Liver (tissue), 9 donors: ENCODE measurements around the gene SSNA1. TPM values are rescaled to one million over a fixed set of nuclear protein-coding genes. Genes with fewer than 3 reads are reported as not detected.

Source experiments
- DNase-seq: peaks from one replicate; pipeline ENCODE4 v3.0.0-alpha.2; 2017; ENCODE audit warnings: low spot score
- H3K27ac ChIP-seq, 2 donors: one replicate each; pipeline ENCODE4 v1.7.0; 2013; ENCODE audit warnings: inconsistent platforms in 2 of 2, low read length in 2 of 2, control low read depth in 1 of 2, low read depth in 1 of 2, mild to moderate bottlenecking in 1 of 2
- H3K27me3 ChIP-seq, 4 donors: one replicate each; pipeline versions ENCODE4 v1.6.1 to v1.7.0; 2013; ENCODE audit warnings: low read length in 3 of 4, inconsistent platforms in 1 of 4, mild to moderate bottlenecking in 1 of 4, moderate library complexity in 1 of 4; ENCODE audit not compliant: control insufficient read depth in 4 of 4, insufficient read depth in 4 of 4
- H3K36me3 ChIP-seq, 4 donors: one replicate each; pipeline versions ENCODE4 v1.6.1 to v1.7.0; 2013; ENCODE audit warnings: low read length in 3 of 4, mild to moderate bottlenecking in 3 of 4, low read depth in 1 of 4, moderate library complexity in 1 of 4; ENCODE audit not compliant: control insufficient read depth in 4 of 4, insufficient read depth in 3 of 4
- H3K4me1 ChIP-seq, 4 donors: one replicate each; pipeline versions ENCODE4 v1.6.1 to v1.7.0; 2013; ENCODE audit warnings: low read length in 3 of 4, mild to moderate bottlenecking in 3 of 4, moderate library complexity in 1 of 4; ENCODE audit not compliant: control insufficient read depth in 4 of 4, insufficient read depth in 4 of 4
- H3K4me3 ChIP-seq, 3 donors: one replicate each; pipeline versions ENCODE4 v1.6.1 to v1.7.0; 2013; ENCODE audit warnings: low read length in 3 of 3, control low read depth in 1 of 3, low read depth in 1 of 3, mild to moderate bottlenecking in 1 of 3
- H3K9ac ChIP-seq, 2 donors: one replicate each; pipeline ENCODE4 v1.7.0; 2013; ENCODE audit warnings: low read length in 2 of 2, mild to moderate bottlenecking in 2 of 2, moderate library complexity in 2 of 2, control low read depth in 1 of 2, low read depth in 1 of 2
- H3K9me3 ChIP-seq, 4 donors: one replicate each; pipeline versions ENCODE4 v1.6.1 to v1.7.0; 2013; ENCODE audit warnings: low read length in 3 of 4; ENCODE audit not compliant: control insufficient read depth in 4 of 4
- CTCF ChIP-seq: fragments of 150-350 bp; IDR thresholded peaks from 2 replicates; pipeline ENCODE4 v1.5.1; 2017; ENCODE audit warnings: improper control_type of control experiment, low read depth, low read length; ENCODE audit not compliant: missing input control
- EGR1 ChIP-seq, 2 donors: IDR thresholded peaks; 2 replicates each; pipeline ENCODE4 v1.6.1; 2016 to 2018; ENCODE audit warnings: antibody characterized with exemption in 2 of 2, low read depth in 2 of 2
- FOXA1 ChIP-seq: IDR thresholded peaks from 2 replicates; pipeline ENCODE4 v1.6.1; 2016; ENCODE audit warnings: antibody characterized with exemption
- FOXA2 ChIP-seq: IDR thresholded peaks from 2 replicates; pipeline ENCODE4 v1.6.1; 2016; ENCODE audit warnings: antibody characterized with exemption
- GABPA ChIP-seq, 2 donors: IDR thresholded peaks in 1 of 2; conservative IDR thresholded peaks in 1 of 2; 2 replicates each; pipeline ENCODE4 v1.6.1; 2016; ENCODE audit warnings: antibody characterized with exemption in 2 of 2, mild to moderate bottlenecking in 1 of 2, moderate library complexity in 1 of 2
- HNF4A ChIP-seq, 2 donors: conservative IDR thresholded peaks; 2 replicates each; pipeline ENCODE4 v1.6.1; 2016; ENCODE audit warnings: antibody characterized with exemption in 2 of 2, mild to moderate bottlenecking in 2 of 2
- HNF4G ChIP-seq: IDR thresholded peaks from 2 replicates; pipeline ENCODE4 v1.6.1; 2016; ENCODE audit warnings: antibody characterized with exemption
- JUND ChIP-seq, 2 donors: IDR thresholded peaks; 2 replicates each; pipeline ENCODE4 v1.6.1; 2016; ENCODE audit warnings: antibody characterized with exemption in 2 of 2
- MAX ChIP-seq: IDR thresholded peaks from 2 replicates; pipeline ENCODE4 v1.6.1; 2016; ENCODE audit warnings: antibody characterized with exemption
- NR2F2 ChIP-seq: IDR thresholded peaks from 2 replicates; pipeline ENCODE4 v1.6.1; 2016; ENCODE audit warnings: antibody characterized with exemption
- RAD21 ChIP-seq, 2 donors: IDR thresholded peaks; 2 replicates each; pipeline ENCODE4 v1.6.1; 2016; ENCODE audit warnings: antibody characterized with exemption in 2 of 2, mild to moderate bottlenecking in 2 of 2
- REST ChIP-seq: IDR thresholded peaks from 2 replicates; pipeline ENCODE4 v1.6.1; 2016; ENCODE audit warnings: antibody characterized with exemption, mild to moderate bottlenecking
- RXRA ChIP-seq, 2 donors: IDR thresholded peaks; 2 replicates each; pipeline ENCODE4 v1.6.1; 2017 to 2018; ENCODE audit warnings: antibody characterized with exemption in 2 of 2, mild to moderate bottlenecking in 1 of 2
- SP1 ChIP-seq: IDR thresholded peaks from 2 replicates; pipeline ENCODE4 v1.6.1; 2018; ENCODE audit warnings: antibody characterized with exemption, mild to moderate bottlenecking
- TAF1 ChIP-seq: conservative IDR thresholded peaks from 2 replicates; pipeline ENCODE4 v1.6.1; 2016; ENCODE audit warnings: antibody characterized with exemption, mild to moderate bottlenecking
- YY1 ChIP-seq: IDR thresholded peaks from 2 replicates; pipeline ENCODE4 v1.6.1; 2016; ENCODE audit warnings: antibody characterized with exemption, mild to moderate bottlenecking
- ZBTB33 ChIP-seq: IDR thresholded peaks from 2 replicates; pipeline ENCODE4 v1.6.1; 2016; ENCODE audit warnings: antibody characterized with exemption
- WGBS: extraction: QIAGEN DNeasy Blood & Tissue Kit; methylation state at CpG from one replicate; pipeline ENCODE4 v1.1.7; 2013; 5-methylcytosine and 5-hydroxymethylcytosine counted together
- polyA plus RNA-seq, 2 donors: library from polyadenylated mRNA; stranded (reverse) in 1 of 2; unstranded in 1 of 2; fragments of 200-250 nt in 1 of 2; fragments of >200 nt in 1 of 2; fragmentation: Nextera tagmentation in 1 of 2; extraction: Ambion mirVana in 1 of 2; gene quantifications; one replicate each; pipeline versions ENCODE4 v1.2.1 to v1.2.3, GENCODE V29; 2013 to 2015
- total RNA-seq, 2 donors: library from RNA; depleted of rRNA; stranded (reverse); fragments of >200 nt; gene quantifications; one replicate each; pipeline ENCODE4 v1.2.3, GENCODE V29; 2014
- donor health status: healthy.
- donor health status: healthy.
- donor health status: healthy.
- donor health status: healthy.
- donor health status: healthy.

SSNA1 gene
- total and polyA plus RNA-seq, 4 donors, result 29.8 to 44.2 (median 40.3) TPM

GRCh38 chr9:137163805-137164204 lies 24.7 kb upstream of the SSNA1 start (continued):
- TF ChIP-seq ZBTB33, result no peak
- TF ChIP-seq RXRA (IDR thresholded peaks at IDR 0.05), result no peak
- no peak for TF ChIP-seq HNF4A (conservative IDR thresholded peaks at IDR 0.05)

- no peak overlapping the region for H3K4me3 ChIP-seq
- H3K27me3 ChIP-seq, result peaks cover 2 to 30% (median 13%) of the 10 kb centered on the region in 4 donors
- peaks cover 14 to 27% (median 18%) of the 10 kb centered on the region in 4 donors for H3K4me1 ChIP-seq
- H3K9ac ChIP-seq, result no peak overlapping the region
- H3K36me3 ChIP-seq, result no peaks in the 10 kb centered on the region
- no peak overlapping the region for H3K27ac ChIP-seq
- H3K9me3 ChIP-seq, result no peaks in the 10 kb centered on the region
- WGBS, result 70% methylated on average over 34 of the region's 34 CpGs
- DNase-seq, result no peak
- TF ChIP-seq TAF1 (no peak), NR2F2 (no peak), YY1 (no peak), CTCF (no peak), FOXA1 (no peak), HNF4A (conservative IDR thresholded peaks at IDR 0.05) (no peak), RXRA (IDR thresholded peaks at IDR 0.05) (no peak), HNF4G (no peak)
These were observed 23.9 kb upstream of the SSNA1 start for GRCh38 chr9:137164370-137165249.

- WGBS, result 80% methylated on average over 32 of the region's 32 CpGs
- H3K9me3 ChIP-seq, result no peaks in the 10 kb centered on the region
- H3K4me1 ChIP-seq, result peaks cover 18 to 33% (median 22%) of the 10 kb centered on the region in 4 donors
- TF ChIP-seq NR2F2 (no peak), RAD21 (IDR thresholded peaks at IDR 0.05) (no peak), FOXA1 (no peak), EGR1 (IDR thresholded peaks at IDR 0.05; ENCODE audit: low read depth in 2 of 2) (no peak), GABPA (IDR thresholded peaks at IDR 0.05 in 1 of 2, conservative IDR thresholded peaks at IDR 0.05 in 1 of 2) (no peak), HNF4A (conservative IDR thresholded peaks at IDR 0.05) (no peak), FOXA2 (no peak), SP1 (no peak), REST (no peak), CTCF (no peak), JUND (IDR thresholded peaks at IDR 0.05) (no peak), HNF4G (no peak), RXRA (IDR thresholded peaks at IDR 0.05) (no peak), MAX (no peak), YY1 (no peak)
- no peaks in the 10 kb centered on the region for H3K36me3 ChIP-seq
- no peak for DNase-seq
- no peak overlapping the region for H3K27ac ChIP-seq
- no peak overlapping the region for H3K9ac ChIP-seq
- H3K4me3 ChIP-seq, result no peak overlapping the region
- peaks cover 5 to 36% (median 15%) of the 10 kb centered on the region in 4 donors for H3K27me3 ChIP-seq
These were observed 23.1 kb upstream of the SSNA1 start for GRCh38 chr9:137165250-137165836.
